Natural killer cell (primary cell): ENCODE results near the gene CRADD. TPM values are rescaled to one million over a fixed set of nuclear protein-coding genes. Genes with fewer than 3 reads are reported as not detected.

Experiments used
- ATAC-seq, 3 donors: fragments of 150-1000 bp in 2 of 3; fragments of 200-7000 bp in 1 of 3; cut with Tn5 transposase; 1 replicate in 1 of 3; 2 replicates in 2 of 3; pipeline ENCODE4 v1.10.0; 2021; ENCODE audit warnings: mild to moderate bottlenecking in 2 of 3, moderate library complexity in 2 of 3
- DNase-seq, 2 donors: peaks; one replicate each; pipeline versions ENCODE4 v3.0.0 to v3.0.0-alpha.2; 2013 to 2021; ENCODE audit warnings: mixed read lengths in 1 of 2
- H3K27ac ChIP-seq: one replicate; pipeline ENCODE4 v1.5.1; 2013; ENCODE audit warnings: mild to moderate bottlenecking, low read length
- H3K27me3 ChIP-seq: one replicate; pipeline ENCODE4 v1.6.1; 2013; ENCODE audit warnings: low read length; ENCODE audit not compliant: control insufficient read depth, insufficient read depth
- H3K36me3 ChIP-seq: one replicate; pipeline ENCODE4 v1.6.1; 2013; ENCODE audit warnings: low read length; ENCODE audit not compliant: control insufficient read depth, insufficient read depth
- H3K4me1 ChIP-seq: one replicate; pipeline ENCODE4 v1.6.1; 2013; ENCODE audit warnings: low read length; ENCODE audit not compliant: control insufficient read depth, insufficient read depth
- H3K4me3 ChIP-seq: one replicate; pipeline ENCODE4 v1.5.1; 2013; ENCODE audit warnings: low read length
- H3K9me3 ChIP-seq: one replicate; pipeline ENCODE4 v1.6.1; 2013; ENCODE audit warnings: low read length; ENCODE audit not compliant: control insufficient read depth, insufficient read depth
- H3K27ac Mint-ChIP-seq, 2 donors: one replicate each; pipeline ENCODE4 v1.8.0; 2022; ENCODE audit warnings: mild to moderate bottlenecking in 2 of 2, mixed read lengths in 2 of 2, moderate library complexity in 1 of 2
- H3K27me3 Mint-ChIP-seq, 2 donors: one replicate each; pipeline ENCODE4 v1.8.0; 2022; ENCODE audit warnings: low read depth in 2 of 2, mixed read lengths in 2 of 2
- H3K36me3 Mint-ChIP-seq: one replicate; pipeline ENCODE4 v1.8.0; 2022; ENCODE audit warnings: mixed read lengths
- H3K4me1 Mint-ChIP-seq, 2 donors: one replicate each; pipeline ENCODE4 v1.8.0; 2022; ENCODE audit warnings: mixed read lengths in 2 of 2
- H3K4me3 Mint-ChIP-seq: one replicate; pipeline ENCODE4 v1.8.0; 2022; ENCODE audit warnings: mild to moderate bottlenecking, moderate library complexity, mixed read lengths
- H3K9me3 Mint-ChIP-seq, 2 donors: one replicate each; pipeline ENCODE4 v1.8.0; 2022; ENCODE audit warnings: mixed read lengths in 2 of 2
- WGBS: methylation state at CpG from one replicate; pipeline ENCODE4 v1.1.7; 2013; ENCODE audit warnings: missing lambda C conversion rate; ENCODE audit not compliant: insufficient coverage; 5-methylcytosine and 5-hydroxymethylcytosine counted together
- intact Hi-C: fragments of 100-400 bp; cut with micrococcal nuclease; formaldehyde crosslinking; loops from one replicate; pipeline ENCODE4 v1.14.2; 2022
- total RNA-seq, 4 donors: library from RNA; stranded (reverse); fragments of 120-200 nt in 1 of 4; gene quantifications; one replicate each; pipeline versions ENCODE4 v1.2.3 to v1.2.4, GENCODE V29; 2013 to 2022
- TF ChIP-seq, protein P1 (sequence below): fragments of 200-600 bp; IDR thresholded peaks from one replicate; pipeline ENCODE4 v1.8.0; 2022; ENCODE audit warnings: antibody characterized with exemption

Gene CRADD
- total RNA-seq, 3 donors from 2014 or later (not counting 1 experiment from before 2014, with no cell fraction given) = 19.1 to 27.5 (median 26.4) TPM

DNA sequence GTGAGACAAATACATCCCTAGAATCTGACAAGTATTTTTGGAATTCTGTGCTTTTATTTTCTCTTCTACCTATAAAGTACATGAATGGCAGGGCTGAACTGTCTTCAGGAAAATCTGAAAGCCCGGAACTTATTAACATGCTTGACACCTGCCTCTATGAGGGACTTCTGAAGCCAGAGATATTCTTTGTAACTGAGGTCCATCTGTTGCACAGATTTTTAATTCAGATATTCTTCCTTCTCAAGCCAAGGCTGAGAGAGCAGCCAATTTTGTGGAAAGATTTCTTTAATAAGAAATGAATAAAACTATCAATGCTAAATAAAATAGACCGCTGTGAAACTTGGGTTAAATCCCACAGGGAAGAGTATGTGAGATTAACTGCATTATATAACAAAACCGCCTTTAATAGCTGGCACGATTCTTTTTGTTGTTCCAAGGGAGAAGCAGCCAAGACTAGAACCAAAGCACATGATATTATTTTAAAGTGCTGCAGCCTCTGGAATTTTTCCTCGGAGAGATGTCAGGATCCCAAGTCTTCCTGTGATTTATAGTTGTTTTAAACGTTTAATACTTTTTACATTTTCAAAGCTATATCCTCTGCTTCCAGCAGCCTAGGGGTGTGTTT, 148.9 kb downstream of the CRADD start:
- no peak for ATAC-seq
- no peaks in the 10 kb centered on the region for H3K9me3 ChIP-seq
- H3K27me3 Mint-ChIP-seq = no peaks in the 10 kb centered on the region
- H3K4me1 Mint-ChIP-seq = peaks cover 0 to 5% of the 10 kb centered on the region in 2 donors
- H3K36me3 Mint-ChIP-seq = no peaks in the 10 kb centered on the region
- H3K36me3 ChIP-seq = no peaks in the 10 kb centered on the region
- intact Hi-C loops = no loop called here
- no peak overlapping the region for H3K4me3 Mint-ChIP-seq
- WGBS = 100% methylated on average over 3 of the region's 6 CpGs
- no peaks in the 10 kb centered on the region for H3K27me3 ChIP-seq
- no peaks in the 10 kb centered on the region for H3K4me1 ChIP-seq
- DNase-seq = no peak
- no peak overlapping the region for H3K4me3 ChIP-seq
- no peak overlapping the region for H3K27ac Mint-ChIP-seq
- TF ChIP-seq, protein P1, sequence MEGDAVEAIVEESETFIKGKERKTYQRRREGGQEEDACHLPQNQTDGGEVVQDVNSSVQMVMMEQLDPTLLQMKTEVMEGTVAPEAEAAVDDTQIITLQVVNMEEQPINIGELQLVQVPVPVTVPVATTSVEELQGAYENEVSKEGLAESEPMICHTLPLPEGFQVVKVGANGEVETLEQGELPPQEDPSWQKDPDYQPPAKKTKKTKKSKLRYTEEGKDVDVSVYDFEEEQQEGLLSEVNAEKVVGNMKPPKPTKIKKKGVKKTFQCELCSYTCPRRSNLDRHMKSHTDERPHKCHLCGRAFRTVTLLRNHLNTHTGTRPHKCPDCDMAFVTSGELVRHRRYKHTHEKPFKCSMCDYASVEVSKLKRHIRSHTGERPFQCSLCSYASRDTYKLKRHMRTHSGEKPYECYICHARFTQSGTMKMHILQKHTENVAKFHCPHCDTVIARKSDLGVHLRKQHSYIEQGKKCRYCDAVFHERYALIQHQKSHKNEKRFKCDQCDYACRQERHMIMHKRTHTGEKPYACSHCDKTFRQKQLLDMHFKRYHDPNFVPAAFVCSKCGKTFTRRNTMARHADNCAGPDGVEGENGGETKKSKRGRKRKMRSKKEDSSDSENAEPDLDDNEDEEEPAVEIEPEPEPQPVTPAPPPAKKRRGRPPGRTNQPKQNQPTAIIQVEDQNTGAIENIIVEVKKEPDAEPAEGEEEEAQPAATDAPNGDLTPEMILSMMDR = no peak
- no peaks in the 10 kb centered on the region for H3K9me3 Mint-ChIP-seq
- H3K27ac ChIP-seq = no peak overlapping the region

- WGBS = 91% methylated on average over 6 of the region's 6 CpGs
These were observed 150.0 kb downstream of the CRADD start for GRCh38 chr12:93827179-93827578.

GRCh38 chr12:93827669-93828068, 150.5 kb downstream of the CRADD start:
- H3K4me3 Mint-ChIP-seq = no peak overlapping the region
- H3K36me3 Mint-ChIP-seq = no peaks in the 10 kb centered on the region
- H3K9me3 Mint-ChIP-seq = no peaks in the 10 kb centered on the region
- H3K4me1 Mint-ChIP-seq = peaks cover 0 to 5% of the 10 kb centered on the region in 2 donors
- TF ChIP-seq, protein P1 = no peak
- H3K27ac Mint-ChIP-seq = no peak overlapping the region
- intact Hi-C loops = no loop called here
- Histone ChIP-seq H3K9me3 (no peaks in the 10 kb centered on the region), H3K27me3 (no peaks in the 10 kb centered on the region), H3K4me1 (no peaks in the 10 kb centered on the region), H3K36me3 (no peaks in the 10 kb centered on the region), H3K27ac (no peak overlapping the region), H3K4me3 (no peak overlapping the region)
- no peak for DNase-seq
- H3K27me3 Mint-ChIP-seq = no peaks in the 10 kb centered on the region
- no peak for ATAC-seq
- no CpG with 5 or more reads among the region's 2 CpGs for WGBS

More at GRCh38 chr12:93827179-93827578, 150.0 kb downstream of the CRADD start:
- Mint-ChIP-seq H3K36me3 (no peaks in the 10 kb centered on the region), H3K4me3 (no peak overlapping the region), H3K9me3 (no peaks in the 10 kb centered on the region), H3K27me3 (no peaks in the 10 kb centered on the region), H3K4me1 (peaks cover 0 to 5% of the 10 kb centered on the region in 2 donors), H3K27ac (no peak overlapping the region)
- no peaks in the 10 kb centered on the region for H3K36me3 ChIP-seq
- no peaks in the 10 kb centered on the region for H3K4me1 ChIP-seq
- DNase-seq (no peak), ATAC-seq (no peak)
- intact Hi-C loops = no loop called here
- H3K9me3 ChIP-seq = no peaks in the 10 kb centered on the region
- TF ChIP-seq, protein P1 = no peak
- H3K27ac ChIP-seq = no peak overlapping the region
- H3K27me3 ChIP-seq = no peaks in the 10 kb centered on the region
- H3K4me3 ChIP-seq = no peak overlapping the region

DNA sequence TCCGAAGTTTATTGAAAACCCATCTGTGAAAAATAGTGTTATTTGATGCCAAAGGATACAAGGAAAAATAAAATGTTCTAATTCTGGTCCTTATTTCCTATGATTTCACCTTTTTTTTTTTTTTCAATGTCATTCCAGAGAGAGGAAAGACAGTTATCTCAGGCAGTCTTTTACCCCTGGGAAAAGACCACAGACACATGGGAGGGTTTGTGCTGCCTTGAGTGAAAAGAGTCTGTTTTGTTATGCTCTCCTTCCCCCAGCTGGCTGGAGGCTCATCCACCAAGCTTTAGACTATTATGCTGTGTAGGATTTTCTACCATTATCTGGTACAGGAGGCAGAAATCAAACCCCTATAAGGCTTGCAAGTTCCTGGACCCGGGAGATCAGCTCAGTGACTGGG, 151.8 kb downstream of the CRADD start:
- DNase-seq (no peak), ATAC-seq (no peak)
- Histone ChIP-seq H3K4me3 (no peak overlapping the region), H3K27ac (no peak overlapping the region), H3K27me3 (no peaks in the 10 kb centered on the region), H3K9me3 (no peaks in the 10 kb centered on the region), H3K36me3 (no peaks in the 10 kb centered on the region), H3K4me1 (no peaks in the 10 kb centered on the region)
- H3K36me3 Mint-ChIP-seq = no peaks in the 10 kb centered on the region
- H3K27me3 Mint-ChIP-seq = no peaks in the 10 kb centered on the region
- H3K4me1 Mint-ChIP-seq = peaks cover 0 to 5% of the 10 kb centered on the region in 2 donors
- H3K4me3 Mint-ChIP-seq = no peak overlapping the region
- WGBS = 71% methylated on average over 1 of the region's 2 CpGs
- TF ChIP-seq, protein P1 = no peak
- intact Hi-C loops = no loop called here
- no peaks in the 10 kb centered on the region for H3K9me3 Mint-ChIP-seq
- no peak overlapping the region for H3K27ac Mint-ChIP-seq
